GM12865 (cell line): Measurements from ENCODE around the gene C17orf107.

Source experiments
- DNase-seq: peaks from one replicate; pipeline ENCODE4 v3.0.0; 2010; ENCODE audit warnings: low read depth
- H3K4me3 ChIP-seq: 2 replicates; pipeline ENCODE4 v1.5.1; 2011; ENCODE audit warnings: mild to moderate bottlenecking, low read depth, low read length, control low read depth
- TF ChIP-seq, protein P1 (sequence below): IDR thresholded peaks from 2 replicates; pipeline ENCODE4 v1.5.1; 2011; ENCODE audit warnings: low read length, control low read depth, low read depth, inconsistent platforms; ENCODE audit not compliant: insufficient read depth; ENCODE audit errors: missing control alignments

C17orf107 gene

DNA sequence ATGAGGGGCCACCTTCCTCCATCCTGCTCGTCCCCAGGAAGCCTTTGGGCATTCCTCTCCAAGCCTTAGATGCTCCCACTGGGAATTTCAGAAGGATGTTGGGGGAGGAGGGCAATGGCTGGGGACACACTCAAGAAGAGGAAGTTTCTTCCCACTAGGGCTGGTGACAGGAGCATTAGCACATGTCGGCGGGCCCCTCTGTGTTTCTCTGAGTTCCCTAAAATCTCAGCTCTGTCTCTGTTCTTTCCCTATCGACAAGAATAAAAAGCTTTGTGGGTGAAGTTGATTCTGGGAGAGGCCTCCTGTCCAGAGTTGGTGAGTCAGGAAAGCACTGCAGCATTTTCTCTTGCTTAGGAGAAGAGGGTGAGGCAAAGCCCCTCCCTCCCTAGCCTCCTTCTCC lies 19.7 kb upstream of the C17orf107 start:
- TF ChIP-seq, protein P1, sequence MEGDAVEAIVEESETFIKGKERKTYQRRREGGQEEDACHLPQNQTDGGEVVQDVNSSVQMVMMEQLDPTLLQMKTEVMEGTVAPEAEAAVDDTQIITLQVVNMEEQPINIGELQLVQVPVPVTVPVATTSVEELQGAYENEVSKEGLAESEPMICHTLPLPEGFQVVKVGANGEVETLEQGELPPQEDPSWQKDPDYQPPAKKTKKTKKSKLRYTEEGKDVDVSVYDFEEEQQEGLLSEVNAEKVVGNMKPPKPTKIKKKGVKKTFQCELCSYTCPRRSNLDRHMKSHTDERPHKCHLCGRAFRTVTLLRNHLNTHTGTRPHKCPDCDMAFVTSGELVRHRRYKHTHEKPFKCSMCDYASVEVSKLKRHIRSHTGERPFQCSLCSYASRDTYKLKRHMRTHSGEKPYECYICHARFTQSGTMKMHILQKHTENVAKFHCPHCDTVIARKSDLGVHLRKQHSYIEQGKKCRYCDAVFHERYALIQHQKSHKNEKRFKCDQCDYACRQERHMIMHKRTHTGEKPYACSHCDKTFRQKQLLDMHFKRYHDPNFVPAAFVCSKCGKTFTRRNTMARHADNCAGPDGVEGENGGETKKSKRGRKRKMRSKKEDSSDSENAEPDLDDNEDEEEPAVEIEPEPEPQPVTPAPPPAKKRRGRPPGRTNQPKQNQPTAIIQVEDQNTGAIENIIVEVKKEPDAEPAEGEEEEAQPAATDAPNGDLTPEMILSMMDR: no peak

DNA sequence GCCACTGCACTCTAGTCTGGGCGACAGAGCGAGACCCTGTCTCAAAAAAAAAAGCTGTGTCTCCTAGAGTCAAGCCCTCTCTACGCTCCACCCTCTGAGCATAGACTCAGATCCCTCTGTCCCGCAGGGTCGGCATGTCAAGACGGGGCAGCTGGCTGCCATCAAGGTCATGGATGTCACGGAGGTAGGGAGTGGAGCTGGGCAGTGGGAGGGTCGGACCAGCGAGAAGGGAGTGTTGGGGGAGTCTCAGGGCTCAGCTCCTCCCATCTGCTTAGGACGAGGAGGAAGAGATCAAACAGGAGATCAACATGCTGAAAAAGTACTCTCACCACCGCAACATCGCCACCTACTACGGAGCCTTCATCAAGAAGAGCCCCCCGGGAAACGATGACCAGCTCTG lies 18.5 kb upstream of the C17orf107 start:
- TF ChIP-seq, protein P1: no peak
- no peak overlapping the region for H3K4me3 ChIP-seq
- no peak for DNase-seq

More for the DNA sequence above, 19.7 kb upstream of the C17orf107 start:
- DNase-seq: no peak
- H3K4me3 ChIP-seq: no peak overlapping the region

DNA sequence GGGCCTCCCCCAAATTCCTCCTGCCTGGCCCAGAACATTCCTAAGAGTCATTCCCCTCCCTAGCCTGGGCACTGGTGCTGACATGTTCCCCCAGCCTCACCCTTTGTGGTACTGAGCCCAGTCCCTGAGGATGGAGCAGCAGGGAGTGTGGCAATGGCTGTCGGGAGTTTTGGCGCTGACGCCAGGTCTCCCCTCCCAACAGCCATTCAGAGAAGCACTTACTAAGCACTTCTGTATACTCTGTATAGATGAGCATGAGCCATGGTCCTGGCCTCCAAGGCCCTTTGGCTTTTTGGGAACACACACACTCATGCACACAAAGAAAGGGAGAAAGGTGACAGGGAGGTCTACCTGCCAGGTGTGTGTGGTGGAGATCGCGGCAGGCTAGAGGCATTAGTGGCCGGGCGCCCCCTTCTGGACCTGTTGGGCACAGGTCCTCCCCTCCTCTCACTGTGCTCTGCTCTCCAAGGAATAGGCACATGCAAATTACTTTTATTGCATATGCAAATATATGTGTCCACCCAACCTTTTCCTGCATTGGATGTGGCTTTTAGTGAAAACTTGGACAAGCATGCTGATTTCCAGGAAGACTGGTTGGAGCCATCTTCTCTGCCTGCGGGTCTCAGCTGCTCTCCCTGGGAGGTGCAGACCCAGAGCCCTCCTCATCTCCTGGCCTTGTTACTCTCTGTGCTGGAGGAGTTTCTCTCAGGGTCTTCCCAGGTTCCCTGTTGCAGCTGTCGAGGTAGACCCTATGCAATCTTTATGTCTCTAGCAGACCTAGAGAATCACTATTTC lies 17.4 kb upstream of the C17orf107 start:
- peak; percentile 70 for DNase-seq
- TF ChIP-seq, protein P1: peak; percentile 84
- H3K4me3 ChIP-seq: no peak overlapping the region

DNA sequence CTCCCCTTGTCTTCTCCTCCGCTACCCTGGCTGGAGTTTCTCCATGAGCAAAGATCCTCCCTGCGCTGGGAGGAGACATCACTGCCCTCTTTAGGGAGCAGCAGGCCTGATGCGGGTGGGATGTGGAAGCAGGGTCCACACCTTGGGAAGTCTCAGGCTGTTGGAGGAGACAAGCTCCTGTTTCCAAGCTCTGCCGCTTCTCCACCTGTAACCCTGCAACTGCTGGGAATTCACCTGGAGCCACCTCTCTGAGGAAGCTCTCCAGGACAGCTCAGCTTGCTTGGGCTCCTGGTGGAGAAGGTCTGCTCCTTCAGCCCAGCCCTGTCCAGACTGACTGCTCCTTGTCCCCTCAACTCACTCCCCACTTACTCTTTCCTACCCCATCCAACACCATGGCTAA lies 14.8 kb upstream of the C17orf107 start:
- H3K4me3 ChIP-seq: no peak overlapping the region
- TF ChIP-seq, protein P1: no peak
- DNase-seq: no peak

DNA sequence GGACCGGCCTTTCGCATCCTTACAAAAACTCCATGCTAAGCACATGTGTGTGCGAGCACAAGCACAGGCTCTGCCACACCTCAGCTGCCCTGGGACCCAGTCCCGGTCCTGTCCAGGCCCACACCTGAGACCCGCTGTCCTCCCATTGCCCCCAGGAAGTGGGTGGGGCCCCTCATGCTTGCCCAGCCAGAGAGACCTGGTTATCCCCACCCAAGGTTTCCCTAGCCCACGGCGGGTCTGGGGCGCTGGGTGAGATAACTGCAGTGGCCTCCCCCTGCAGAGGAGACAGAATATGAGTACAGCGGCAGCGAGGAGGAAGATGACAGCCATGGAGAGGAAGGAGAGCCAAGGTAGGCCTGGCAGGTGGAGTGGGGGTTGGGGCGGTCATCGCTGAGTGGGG lies 12.5 kb upstream of the C17orf107 start:
- no peak for DNase-seq
- H3K4me3 ChIP-seq: no peak overlapping the region
- TF ChIP-seq, protein P1: no peak

DNA sequence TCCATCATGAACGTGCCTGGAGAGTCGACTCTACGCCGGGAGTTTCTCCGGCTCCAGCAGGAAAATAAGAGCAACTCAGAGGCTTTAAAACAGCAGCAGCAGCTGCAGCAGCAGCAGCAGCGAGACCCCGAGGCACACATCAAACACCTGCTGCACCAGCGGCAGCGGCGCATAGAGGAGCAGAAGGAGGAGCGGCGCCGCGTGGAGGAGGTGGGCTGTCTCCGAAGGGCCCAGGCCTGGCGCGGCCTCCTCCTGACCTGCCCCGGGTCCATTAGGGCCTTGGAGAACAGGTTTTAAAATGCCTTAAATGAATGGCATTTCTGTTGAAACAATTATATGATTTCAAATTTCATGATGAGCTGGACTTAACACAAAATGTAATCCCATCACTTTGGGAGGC lies 11.8 kb upstream of the C17orf107 start:
- no peak for DNase-seq
- TF ChIP-seq, protein P1: no peak
- no peak overlapping the region for H3K4me3 ChIP-seq
